Tracheal epithelial cell (primary cell): ENCODE measurements around the gene MYBBP1A. TPM values are rescaled to one million over a fixed set of nuclear protein-coding genes. Genes with fewer than 3 reads are reported as not detected.

Experiments
- total RNA-seq: library from RNA; depleted of rRNA; stranded (reverse); fragments of >200 nt; gene quantifications from 2 replicates; pipeline ENCODE4 v1.2.1, GENCODE V29; 2014

Gene MYBBP1A
- total RNA-seq: 84.8 and 88.9 TPM in 2 replicates

GRCh38 chr17:4554997-4555799, at the start of gene MYBBP1A:
Gene MYBBP1A, minus strand, starts transcription at chr17:4555384. Its CDS starts 60 bp downstream, at chr17:4555324.

GRCh38 chr17:4584101-4584916, 29.1 kb upstream of the MYBBP1A start, which contains the start of gene SMTNL2:
Gene SMTNL2, plus strand, starts transcription at chr17:4584529. Its CDS starts 77 bp downstream, at chr17:4584606.

GRCh38 chr17:4560421-4560820, 5.2 kb upstream of the MYBBP1A start, which contains the start of gene GGT6:
Gene GGT6, minus strand, starts transcription at chr17:4560577. Its CDS starts 56 bp downstream, at chr17:4560521.

GRCh38 chr17:4498461-4499397, 56.5 kb downstream of the MYBBP1A start, which contains the start of gene SPNS2:
Gene SPNS2, plus strand, starts transcription at chr17:4498881. Its CDS starts 167 bp downstream, at chr17:4499048.

Other genes with a start within 250 kb of the MYBBP1A start
- 58.8 and 63.3 TPM in 2 replicates for gene UBE2G1, start 188.7 kb downstream of the MYBBP1A start, total RNA-seq
- gene SPNS3, start 121.4 kb downstream of the MYBBP1A start, total RNA-seq: 0.72 TPM in 1 of 2 replicates, not detected in the other
- gene SPNS2, start 56.5 kb downstream of the MYBBP1A start, total RNA-seq: 2.8 and 45.1 TPM in 2 replicates
- 2.2 and 7.7 TPM in 2 replicates for gene GGT6, start 5.2 kb upstream of the MYBBP1A start, total RNA-seq
- gene SMTNL2, start 29.1 kb upstream of the MYBBP1A start, total RNA-seq: under 0.01 TPM in 1 of 2 replicates, not detected in the other
- not detected in 2 replicates for gene ALOX15, start 86.3 kb upstream of the MYBBP1A start, total RNA-seq
- 30.9 and 36.4 TPM in 2 replicates for gene PELP1, start 148.8 kb upstream of the MYBBP1A start, total RNA-seq
- gene ARRB2, start 155.2 kb upstream of the MYBBP1A start, total RNA-seq: 3.1 and 5.3 TPM in 2 replicates
- gene MED11, start 176.0 kb upstream of the MYBBP1A start, total RNA-seq: 12.6 and 13.5 TPM in 2 replicates
- gene ZMYND15, start 184.4 kb upstream of the MYBBP1A start, total RNA-seq: 0.21 and 1.2 TPM in 2 replicates
- 13.9 and 42.2 TPM in 2 replicates for gene CXCL16, start 184.5 kb upstream of the MYBBP1A start, total RNA-seq
- gene TM4SF5, start 216.5 kb upstream of the MYBBP1A start, total RNA-seq: not detected in 2 replicates
- gene VMO1, start 231.0 kb upstream of the MYBBP1A start, total RNA-seq: 0.72 and 1.1 TPM in 2 replicates
- not detected in 2 replicates for gene GLTPD2, start 233.6 kb upstream of the MYBBP1A start, total RNA-seq
- 121 and 163 TPM in 2 replicates for gene PSMB6, start 240.8 kb upstream of the MYBBP1A start, total RNA-seq